ENCODE data around the gene C1QTNF1.
A peak's percentile ranks its signal among the peaks of the same experiment; 100 is the strongest.

Gene C1QTNF1

GRCh38 chr17:78993241-78993956, 30.6 kb upstream of the C1QTNF1 start:
- peak; percentile 55 for DNase-seq

GRCh38 chr17:78993981-78994671, 29.8 kb upstream of the C1QTNF1 start:
- no peak for DNase-seq

- no peak for DNase-seq
These were observed 28.8 kb upstream of the C1QTNF1 start for GRCh38 chr17:78995022-78995760.

GRCh38 chr17:78995761-78996451, 28.1 kb upstream of the C1QTNF1 start:
- no peak for DNase-seq

- no peak for DNase-seq
These were observed 27.2 kb upstream of the C1QTNF1 start for GRCh38 chr17:78996781-78997201.

GRCh38 chr17:78997231-78997741, 26.7 kb upstream of the C1QTNF1 start:
- DNase-seq: no peak

- no peak for DNase-seq
These were observed 26.1 kb upstream of the C1QTNF1 start for GRCh38 chr17:78997881-78998280.

GRCh38 chr17:78998311-78999055, 25.5 kb upstream of the C1QTNF1 start:
- no peak for DNase-seq

GRCh38 chr17:78999056-78999768, 24.8 kb upstream of the C1QTNF1 start:
- no peak for DNase-seq

- DNase-seq: no peak
These were observed 24.0 kb upstream of the C1QTNF1 start for GRCh38 chr17:78999947-79000395.

- DNase-seq: no peak
These were observed 23.4 kb upstream of the C1QTNF1 start for GRCh38 chr17:79000396-79001189.

GRCh38 chr17:79001190-79002020, 22.6 kb upstream of the C1QTNF1 start:
- DNase-seq: no peak

GRCh38 chr17:79002291-79002690, 21.7 kb upstream of the C1QTNF1 start:
- DNase-seq: no peak

- no peak for DNase-seq
These were observed 21.0 kb upstream of the C1QTNF1 start for GRCh38 chr17:79002796-79003593.

- no peak for DNase-seq
These were observed 20.1 kb upstream of the C1QTNF1 start for GRCh38 chr17:79003661-79004411.

- peak; percentile 39 for DNase-seq
These were observed 18.7 kb upstream of the C1QTNF1 start for GRCh38 chr17:79005063-79005861.

GRCh38 chr17:79006046-79006445, 17.9 kb upstream of the C1QTNF1 start:
- no peak for DNase-seq

Measured in CD4-positive, alpha-beta T cell treated with Interleukin-6 for 4 hours (primary cell).